ENCODE results near the gene SLC39A10. TPM values are rescaled to one million over a fixed set of nuclear protein-coding genes. Genes with fewer than 3 reads are reported as not detected.

SLC39A10 gene
- total RNA-seq, 1 experiment from 2014 or later: 167 TPM

DNA sequence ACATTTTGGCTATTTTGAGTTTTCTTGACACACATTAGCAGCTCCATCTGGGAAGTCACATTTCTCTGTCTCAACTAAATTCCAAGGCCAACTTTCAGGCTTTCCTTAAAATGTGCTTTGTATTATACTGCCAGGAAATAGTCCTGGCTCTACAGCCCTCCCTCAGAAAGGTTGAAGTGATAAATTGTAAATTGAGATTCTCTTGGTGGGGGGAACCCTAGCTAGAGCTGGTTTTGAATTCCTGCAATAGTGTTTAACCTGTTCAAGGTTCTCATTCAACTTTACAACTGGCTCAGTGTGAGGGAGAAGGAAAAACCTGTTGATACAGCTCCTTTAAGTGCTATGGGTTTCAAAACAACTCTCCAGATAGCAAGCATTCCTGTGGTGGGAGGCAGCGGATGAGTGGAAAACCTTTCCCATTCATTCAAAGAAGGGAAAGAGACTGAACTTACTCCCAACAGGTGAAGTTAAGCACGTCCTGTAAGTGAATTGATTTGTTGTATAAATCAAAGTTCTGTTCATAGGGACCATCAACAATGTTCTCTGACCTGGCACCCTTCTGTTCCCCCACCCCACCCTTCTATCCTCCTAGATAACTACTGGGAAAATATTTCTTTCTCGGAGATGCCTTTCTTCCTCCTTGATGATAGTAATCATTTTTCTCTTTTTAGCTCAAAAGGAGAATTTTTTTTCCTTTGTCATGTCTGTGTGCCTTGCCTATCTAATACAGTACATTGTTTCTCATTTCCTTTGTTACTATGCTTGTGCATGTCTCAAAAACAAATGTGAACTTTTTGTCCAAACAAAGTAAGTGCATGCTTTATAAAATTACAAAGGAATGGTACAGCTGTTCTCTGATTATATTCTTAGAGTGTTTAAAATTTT, 44.2 kb upstream of the SLC39A10 start (continued):
- TF ChIP-seq, protein P1, sequence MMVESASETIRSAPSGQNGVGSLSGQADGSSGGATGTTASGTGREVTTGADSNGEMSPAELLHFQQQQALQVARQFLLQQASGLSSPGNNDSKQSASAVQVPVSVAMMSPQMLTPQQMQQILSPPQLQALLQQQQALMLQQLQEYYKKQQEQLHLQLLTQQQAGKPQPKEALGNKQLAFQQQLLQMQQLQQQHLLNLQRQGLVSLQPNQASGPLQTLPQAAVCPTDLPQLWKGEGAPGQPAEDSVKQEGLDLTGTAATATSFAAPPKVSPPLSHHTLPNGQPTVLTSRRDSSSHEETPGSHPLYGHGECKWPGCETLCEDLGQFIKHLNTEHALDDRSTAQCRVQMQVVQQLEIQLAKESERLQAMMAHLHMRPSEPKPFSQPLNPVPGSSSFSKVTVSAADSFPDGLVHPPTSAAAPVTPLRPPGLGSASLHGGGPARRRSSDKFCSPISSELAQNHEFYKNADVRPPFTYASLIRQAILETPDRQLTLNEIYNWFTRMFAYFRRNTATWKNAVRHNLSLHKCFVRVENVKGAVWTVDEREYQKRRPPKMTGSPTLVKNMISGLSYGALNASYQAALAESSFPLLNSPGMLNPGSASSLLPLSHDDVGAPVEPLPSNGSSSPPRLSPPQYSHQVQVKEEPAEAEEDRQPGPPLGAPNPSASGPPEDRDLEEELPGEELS (CRISPR knock-in tag; IDR thresholded peaks at IDR 0.05): no peak
- TF ChIP-seq SOX15 (CRISPR knock-in tag; IDR thresholded peaks at IDR 0.05) (no peak), MXD4 (CRISPR knock-in tag; IDR thresholded peaks at IDR 0.05; ENCODE audit: borderline replicate concordance) (no peak), KAT7 (CRISPR knock-in tag; IDR thresholded peaks at IDR 0.05; ENCODE audit: borderline replicate concordance) (no peak)

DNA sequence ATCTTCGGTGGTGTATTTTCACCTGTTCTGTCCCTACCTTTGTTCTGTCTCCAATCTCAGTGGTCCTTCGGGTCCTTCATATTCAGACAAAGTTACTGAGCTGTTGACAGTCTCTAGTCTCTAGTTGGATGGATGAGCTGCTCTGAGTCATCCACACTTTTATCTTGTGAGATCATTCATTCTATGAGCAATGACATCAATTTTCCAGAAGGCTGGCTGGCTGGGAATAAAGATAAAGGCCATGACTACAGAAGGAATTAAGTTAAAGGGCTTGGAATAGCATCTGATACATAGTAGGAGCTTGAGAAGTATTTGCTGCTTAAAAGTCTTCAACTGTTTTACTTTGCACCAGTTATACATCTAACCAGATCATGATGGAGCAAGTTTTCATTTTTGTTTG, 43.1 kb upstream of the SLC39A10 start:
- Mint-ChIP-seq H3K4me3 (peak overlapping the region; percentile 63), H3K36me3 (peaks cover 10% of the 10 kb centered on the region), H3K27ac (peak overlapping the region; percentile 99), H3K4me1 (peaks cover 69% of the 10 kb centered on the region), H3K27me3 (ENCODE audit: low read depth) (no peaks in the 10 kb centered on the region), H3K9me3 (peaks cover 3% of the 10 kb centered on the region; the same call in 1 of the 2 replicates)
- ATAC-seq (no peak), DNase-seq (ENCODE audit: low spot score) (no peak)
- TF ChIP-seq NFE2L1 (CRISPR knock-in tag; IDR thresholded peaks at IDR 0.05) (no peak), ZNF396 (CRISPR knock-in tag; IDR thresholded peaks at IDR 0.05; ENCODE audit: borderline replicate concordance) (no peak), ZNF263 (CRISPR knock-in tag; IDR thresholded peaks at IDR 0.05; ENCODE audit: low read depth) (no peak), IRF2 (CRISPR knock-in tag; IDR thresholded peaks at IDR 0.05; ENCODE audit: borderline replicate concordance, low read depth) (no peak), ZNF138 (CRISPR knock-in tag; conservative IDR thresholded peaks at IDR 0.05) (no peak), TCF7 (CRISPR knock-in tag; IDR thresholded peaks at IDR 0.05; ENCODE audit: low read depth) (no peak), ELF4 (CRISPR knock-in tag; IDR thresholded peaks at IDR 0.05; ENCODE audit: low read depth) (no peak), ZNF232 (CRISPR knock-in tag; IDR thresholded peaks at IDR 0.05) (no peak), ZNF671 (CRISPR knock-in tag; IDR thresholded peaks at IDR 0.05) (no peak)
- TF ChIP-seq, protein P2, sequence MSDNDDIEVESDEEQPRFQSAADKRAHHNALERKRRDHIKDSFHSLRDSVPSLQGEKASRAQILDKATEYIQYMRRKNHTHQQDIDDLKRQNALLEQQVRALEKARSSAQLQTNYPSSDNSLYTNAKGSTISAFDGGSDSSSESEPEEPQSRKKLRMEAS (CRISPR knock-in tag; IDR thresholded peaks at IDR 0.05): no peak
- TF ChIP-seq, protein P3, sequence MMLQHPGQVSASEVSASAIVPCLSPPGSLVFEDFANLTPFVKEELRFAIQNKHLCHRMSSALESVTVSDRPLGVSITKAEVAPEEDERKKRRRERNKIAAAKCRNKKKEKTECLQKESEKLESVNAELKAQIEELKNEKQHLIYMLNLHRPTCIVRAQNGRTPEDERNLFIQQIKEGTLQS (CRISPR knock-in tag; conservative IDR thresholded peaks at IDR 0.05): no peak
- TF ChIP-seq, protein P4, sequence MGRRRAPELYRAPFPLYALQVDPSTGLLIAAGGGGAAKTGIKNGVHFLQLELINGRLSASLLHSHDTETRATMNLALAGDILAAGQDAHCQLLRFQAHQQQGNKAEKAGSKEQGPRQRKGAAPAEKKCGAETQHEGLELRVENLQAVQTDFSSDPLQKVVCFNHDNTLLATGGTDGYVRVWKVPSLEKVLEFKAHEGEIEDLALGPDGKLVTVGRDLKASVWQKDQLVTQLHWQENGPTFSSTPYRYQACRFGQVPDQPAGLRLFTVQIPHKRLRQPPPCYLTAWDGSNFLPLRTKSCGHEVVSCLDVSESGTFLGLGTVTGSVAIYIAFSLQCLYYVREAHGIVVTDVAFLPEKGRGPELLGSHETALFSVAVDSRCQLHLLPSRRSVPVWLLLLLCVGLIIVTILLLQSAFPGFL (CRISPR knock-in tag; IDR thresholded peaks at IDR 0.05; ENCODE audit: borderline replicate concordance): no peak
- ChIA-PET CTCF (interaction anchor here (1.2 kb wide), 2 partner anchors 37 to 46 kb away, joined by 3 to 4 read pairs; no protein-coding TSS in a partner anchor), POLR2A (interaction anchor here (0.8 to 3.1 kb wide), 3 partner anchors 12 to 43 kb away, joined by 3 to 19 read pairs (median 4); partner anchors contain the start of gene SLC39A10)

DNA sequence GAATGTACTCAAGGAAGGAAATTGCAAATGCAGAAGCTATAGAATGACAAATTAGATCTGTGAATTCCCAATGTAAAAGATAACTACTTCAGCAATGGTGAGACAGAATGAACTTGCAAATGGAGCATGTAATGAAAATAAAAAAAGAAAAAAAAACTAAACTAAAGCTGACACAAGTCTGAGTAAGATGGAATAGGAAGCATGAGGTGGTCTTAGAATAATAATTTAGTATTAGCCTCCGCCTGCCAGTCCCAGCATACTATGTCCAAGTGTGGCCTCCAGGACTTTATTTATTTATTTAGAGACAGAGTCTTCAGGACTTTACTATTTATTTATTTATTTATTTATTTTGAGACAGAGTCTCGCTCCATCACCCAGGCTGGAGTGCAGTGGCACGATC, 37.4 kb upstream of the SLC39A10 start:
- Mint-ChIP-seq H3K36me3 (peaks cover 10% of the 10 kb centered on the region), H3K27me3 (ENCODE audit: low read depth) (no peaks in the 10 kb centered on the region), H3K4me3 (no peak overlapping the region), H3K4me1 (peaks cover 40% of the 10 kb centered on the region), H3K9me3 (peaks cover 3% of the 10 kb centered on the region; the same call in 1 of the 2 replicates), H3K27ac (peak overlapping the region; percentile 34)
- DNase-seq (ENCODE audit: low spot score) (no peak), ATAC-seq (no peak)
- CTCF ChIA-PET: interaction anchor here (1.1 kb wide), 1 partner anchor 40 kb away, joined by 4 read pairs; no protein-coding TSS in a partner anchor
- POLR2A ChIA-PET: interaction anchor here (0.6 kb wide), 1 partner anchor 58 kb away, joined by 12 read pairs; no protein-coding TSS in a partner anchor
- TF ChIP-seq, protein P5, sequence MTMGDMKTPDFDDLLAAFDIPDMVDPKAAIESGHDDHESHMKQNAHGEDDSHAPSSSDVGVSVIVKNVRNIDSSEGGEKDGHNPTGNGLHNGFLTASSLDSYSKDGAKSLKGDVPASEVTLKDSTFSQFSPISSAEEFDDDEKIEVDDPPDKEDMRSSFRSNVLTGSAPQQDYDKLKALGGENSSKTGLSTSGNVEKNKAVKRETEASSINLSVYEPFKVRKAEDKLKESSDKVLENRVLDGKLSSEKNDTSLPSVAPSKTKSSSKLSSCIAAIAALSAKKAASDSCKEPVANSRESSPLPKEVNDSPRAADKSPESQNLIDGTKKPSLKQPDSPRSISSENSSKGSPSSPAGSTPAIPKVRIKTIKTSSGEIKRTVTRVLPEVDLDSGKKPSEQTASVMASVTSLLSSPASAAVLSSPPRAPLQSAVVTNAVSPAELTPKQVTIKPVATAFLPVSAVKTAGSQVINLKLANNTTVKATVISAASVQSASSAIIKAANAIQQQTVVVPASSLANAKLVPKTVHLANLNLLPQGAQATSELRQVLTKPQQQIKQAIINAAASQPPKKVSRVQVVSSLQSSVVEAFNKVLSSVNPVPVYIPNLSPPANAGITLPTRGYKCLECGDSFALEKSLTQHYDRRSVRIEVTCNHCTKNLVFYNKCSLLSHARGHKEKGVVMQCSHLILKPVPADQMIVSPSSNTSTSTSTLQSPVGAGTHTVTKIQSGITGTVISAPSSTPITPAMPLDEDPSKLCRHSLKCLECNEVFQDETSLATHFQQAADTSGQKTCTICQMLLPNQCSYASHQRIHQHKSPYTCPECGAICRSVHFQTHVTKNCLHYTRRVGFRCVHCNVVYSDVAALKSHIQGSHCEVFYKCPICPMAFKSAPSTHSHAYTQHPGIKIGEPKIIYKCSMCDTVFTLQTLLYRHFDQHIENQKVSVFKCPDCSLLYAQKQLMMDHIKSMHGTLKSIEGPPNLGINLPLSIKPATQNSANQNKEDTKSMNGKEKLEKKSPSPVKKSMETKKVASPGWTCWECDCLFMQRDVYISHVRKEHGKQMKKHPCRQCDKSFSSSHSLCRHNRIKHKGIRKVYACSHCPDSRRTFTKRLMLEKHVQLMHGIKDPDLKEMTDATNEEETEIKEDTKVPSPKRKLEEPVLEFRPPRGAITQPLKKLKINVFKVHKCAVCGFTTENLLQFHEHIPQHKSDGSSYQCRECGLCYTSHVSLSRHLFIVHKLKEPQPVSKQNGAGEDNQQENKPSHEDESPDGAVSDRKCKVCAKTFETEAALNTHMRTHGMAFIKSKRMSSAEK (CRISPR knock-in tag; IDR thresholded peaks at IDR 0.05; ENCODE audit: borderline replicate concordance): no peak
- TF ChIP-seq, protein P6, sequence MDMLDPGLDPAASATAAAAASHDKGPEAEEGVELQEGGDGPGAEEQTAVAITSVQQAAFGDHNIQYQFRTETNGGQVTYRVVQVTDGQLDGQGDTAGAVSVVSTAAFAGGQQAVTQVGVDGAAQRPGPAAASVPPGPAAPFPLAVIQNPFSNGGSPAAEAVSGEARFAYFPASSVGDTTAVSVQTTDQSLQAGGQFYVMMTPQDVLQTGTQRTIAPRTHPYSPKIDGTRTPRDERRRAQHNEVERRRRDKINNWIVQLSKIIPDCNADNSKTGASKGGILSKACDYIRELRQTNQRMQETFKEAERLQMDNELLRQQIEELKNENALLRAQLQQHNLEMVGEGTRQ (CRISPR knock-in tag; IDR thresholded peaks at IDR 0.05): no peak
- no peak for TF ChIP-seq EMX1 (CRISPR knock-in tag; IDR thresholded peaks at IDR 0.05)
- no peak for TF ChIP-seq ETV6 (CRISPR knock-in tag; IDR thresholded peaks at IDR 0.05)
- TF ChIP-seq FOXP1 (CRISPR knock-in tag; IDR thresholded peaks at IDR 0.05; ENCODE audit: borderline replicate concordance): no peak
- no peak for TF ChIP-seq ESRRA (CRISPR knock-in tag; IDR thresholded peaks at IDR 0.05; ENCODE audit: borderline replicate concordance)
- TF ChIP-seq, protein P2 (CRISPR knock-in tag; IDR thresholded peaks at IDR 0.05): no peak
- no peak for TF ChIP-seq ZNF138 (CRISPR knock-in tag; conservative IDR thresholded peaks at IDR 0.05)
- TF ChIP-seq GABPB1 (CRISPR knock-in tag; IDR thresholded peaks at IDR 0.05): no peak
